AG09309 (cell line): ENCODE measurements around the gene ANKRD2.
"Not testable (repeated sequence)": the region's sequence is repeated elsewhere in the genome, so short reads cannot be mapped to it uniquely, and the experiment has no call there.

Experiments
- DNase-seq: peaks from one replicate; pipeline ENCODE4 v3.0.0-alpha.2; 2010; ENCODE audit warnings: low read depth
- H3K4me3 ChIP-seq: 2 replicates; pipeline ENCODE4 v1.5.1; 2011; ENCODE audit warnings: mild to moderate bottlenecking, low read depth, low read length, moderate library complexity; ENCODE audit not compliant: control insufficient read depth
- CTCF ChIP-seq: IDR thresholded peaks from 2 replicates; pipeline ENCODE4 v1.5.1; 2011; ENCODE audit warnings: mild to moderate bottlenecking, low read depth, low read length, inconsistent platforms; ENCODE audit not compliant: insufficient read depth, control insufficient read depth; ENCODE audit errors: missing control alignments

ANKRD2 gene, protein sequence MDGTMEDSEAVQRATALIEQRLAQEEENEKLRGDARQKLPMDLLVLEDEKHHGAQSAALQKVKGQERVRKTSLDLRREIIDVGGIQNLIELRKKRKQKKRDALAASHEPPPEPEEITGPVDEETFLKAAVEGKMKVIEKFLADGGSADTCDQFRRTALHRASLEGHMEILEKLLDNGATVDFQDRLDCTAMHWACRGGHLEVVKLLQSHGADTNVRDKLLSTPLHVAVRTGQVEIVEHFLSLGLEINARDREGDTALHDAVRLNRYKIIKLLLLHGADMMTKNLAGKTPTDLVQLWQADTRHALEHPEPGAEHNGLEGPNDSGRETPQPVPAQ

GRCh38 chr10:97572214-97572989 is at the start of gene ANKRD2:
TSS of gene ANKRD2 (plus strand) at chr10:97572779. CDS start at chr10:97572789, 10 bp downstream.
- peak; percentile 93 for TF ChIP-seq CTCF
- peak; percentile 27 for DNase-seq
- H3K4me3 ChIP-seq = no peak within 1 kb of the TSS

- no peak overlapping the region for H3K4me3 ChIP-seq
- TF ChIP-seq CTCF = no peak
- DNase-seq = no peak
These were observed 49.6 kb upstream of the ANKRD2 start for GRCh38 chr10:97522937-97523336.

DNA sequence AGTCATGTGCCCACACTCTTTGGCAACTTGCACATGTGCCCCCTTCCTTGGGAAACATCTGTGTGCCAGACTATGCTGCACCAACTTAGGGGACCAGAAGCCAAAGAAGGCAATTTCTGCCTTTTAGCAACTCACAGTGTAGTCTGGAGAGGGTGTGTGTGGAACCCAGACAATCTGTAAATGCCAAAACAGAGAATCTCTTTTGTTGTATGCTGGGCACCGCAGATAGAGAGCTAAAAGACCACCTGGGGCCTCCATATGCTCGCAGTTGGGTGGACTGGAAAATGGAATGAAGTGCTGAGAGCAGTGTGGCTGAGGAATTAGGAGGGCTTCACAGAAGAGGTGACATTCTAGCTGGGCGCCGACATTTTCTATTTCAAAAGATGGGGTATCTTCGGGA is 47.5 kb upstream of the ANKRD2 start:
- DNase-seq = no peak
- H3K4me3 ChIP-seq = no peak overlapping the region
- TF ChIP-seq CTCF = no peak

DNA sequence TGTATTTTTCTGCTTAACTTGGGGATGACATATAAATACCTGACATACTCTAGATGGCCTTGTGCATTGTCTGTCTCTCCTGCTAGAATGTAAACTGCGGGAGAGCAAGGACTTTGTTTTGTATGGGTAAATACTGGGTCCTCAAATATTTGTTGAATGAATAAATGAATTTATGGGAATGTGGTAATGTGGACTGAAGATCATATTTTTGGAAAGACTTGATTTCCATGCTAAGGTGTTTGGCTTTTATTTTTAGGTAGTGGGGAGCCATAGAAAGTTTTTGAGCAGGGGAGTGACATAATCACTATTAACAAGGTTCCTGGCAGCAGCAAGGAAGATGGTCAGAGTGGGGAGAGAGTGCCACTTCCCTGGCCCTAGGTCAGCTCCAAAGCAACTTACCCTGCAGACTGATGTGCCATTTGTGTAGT is 46.9 kb upstream of the ANKRD2 start:
- no peak for DNase-seq
- no peak overlapping the region for H3K4me3 ChIP-seq

GRCh38 chr10:97528876-97529275 is 43.7 kb upstream of the ANKRD2 start:
- H3K4me3 ChIP-seq, DNase-seq: not testable (repeated sequence)

More for the DNA sequence above, 46.9 kb upstream of the ANKRD2 start:
- TF ChIP-seq CTCF = no peak

DNA sequence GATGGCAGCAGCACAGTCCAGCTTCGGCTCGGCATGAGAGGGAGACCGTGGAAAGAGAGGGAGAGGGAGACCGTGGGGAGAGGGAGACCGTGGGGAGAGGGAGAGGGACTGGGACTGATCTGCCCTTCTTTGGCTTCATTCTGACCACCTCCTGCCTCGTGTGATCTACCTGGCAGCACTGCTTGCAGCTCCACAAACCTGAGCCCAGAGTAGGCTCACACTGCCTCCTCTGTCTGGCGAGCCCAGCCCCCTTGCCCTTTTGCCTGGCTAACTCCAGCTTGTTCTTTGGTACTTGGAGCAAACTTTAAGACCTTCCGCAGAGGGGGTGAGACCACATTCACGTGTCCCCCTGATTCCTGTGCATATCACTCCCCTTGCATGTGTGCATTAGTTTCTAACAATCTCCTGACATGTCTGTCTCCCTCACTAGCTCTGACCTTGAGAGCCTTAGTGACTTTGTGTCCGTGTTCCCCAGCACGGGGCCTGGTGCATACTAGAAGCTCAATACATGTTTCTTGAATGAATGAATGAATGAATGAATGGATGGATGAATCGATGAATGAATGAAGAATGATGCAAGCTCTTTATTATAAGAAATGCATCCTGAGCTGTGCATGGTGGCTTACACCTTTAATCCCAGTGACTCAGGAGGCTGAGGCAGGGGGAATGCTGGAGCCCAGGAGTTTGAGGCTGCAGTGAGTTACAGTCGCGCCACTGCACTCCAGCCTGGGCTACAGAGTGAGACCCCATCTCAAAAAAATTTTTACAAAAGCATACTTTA is 42.7 kb upstream of the ANKRD2 start:
- no peak for TF ChIP-seq CTCF
- no peak for DNase-seq

More for the DNA sequence above, 42.7 kb upstream of the ANKRD2 start:
- H3K4me3 ChIP-seq = no peak overlapping the region
